ENCODE measurements around the gene CCDC40.

The CCDC40 gene

GRCh38 chr17:80130992-80131391 is 94.5 kb downstream of the CCDC40 start:
- no peak for DNase-seq (ENCODE audit: low spot score)

GRCh38 chr17:80132906-80133625 is 96.6 kb downstream of the CCDC40 start:
- no peak for TF ChIP-seq CTCF (IDR thresholded peaks at IDR 0.05; ENCODE audit: extremely low read depth, missing control alignments)
- no peak for DNase-seq (ENCODE audit: low spot score)

More at GRCh38 chr17:80130992-80131391, 94.5 kb downstream of the CCDC40 start:
- no peak for TF ChIP-seq CTCF (IDR thresholded peaks at IDR 0.05; ENCODE audit: extremely low read depth, missing control alignments)

GRCh38 chr17:80133626-80133970 is 97.2 kb downstream of the CCDC40 start:
- no peak for TF ChIP-seq CTCF (IDR thresholded peaks at IDR 0.05; ENCODE audit: extremely low read depth, missing control alignments)
- DNase-seq (ENCODE audit: low spot score): no peak

GRCh38 chr17:80137131-80137530 is 100.7 kb downstream of the CCDC40 start:
- DNase-seq (ENCODE audit: low spot score): no peak
- no peak for TF ChIP-seq CTCF (IDR thresholded peaks at IDR 0.05; ENCODE audit: extremely low read depth, missing control alignments)

GRCh38 chr17:80138856-80139426 is 102.5 kb downstream of the CCDC40 start:
- DNase-seq (ENCODE audit: low spot score): no peak
- TF ChIP-seq CTCF (IDR thresholded peaks at IDR 0.05; ENCODE audit: extremely low read depth, missing control alignments): no peak

GRCh38 chr17:80141463-80142165 is 105.2 kb downstream of the CCDC40 start:
- DNase-seq (ENCODE audit: low spot score): no peak
- no peak for TF ChIP-seq CTCF (IDR thresholded peaks at IDR 0.05; ENCODE audit: extremely low read depth, missing control alignments)

GRCh38 chr17:80142929-80143328 is 106.5 kb downstream of the CCDC40 start:
- TF ChIP-seq CTCF (IDR thresholded peaks at IDR 0.05; ENCODE audit: extremely low read depth, missing control alignments): no peak
- no peak for DNase-seq (ENCODE audit: low spot score)

Measured in GM20000 (cell line).